ENCODE data around the gene USE1. TPM values are rescaled to one million over a fixed set of nuclear protein-coding genes. Genes with fewer than 3 reads are reported as not detected.

The USE1 gene
- total RNA-seq, 1 experiment from 2014 or later = 26.2 TPM

DNA sequence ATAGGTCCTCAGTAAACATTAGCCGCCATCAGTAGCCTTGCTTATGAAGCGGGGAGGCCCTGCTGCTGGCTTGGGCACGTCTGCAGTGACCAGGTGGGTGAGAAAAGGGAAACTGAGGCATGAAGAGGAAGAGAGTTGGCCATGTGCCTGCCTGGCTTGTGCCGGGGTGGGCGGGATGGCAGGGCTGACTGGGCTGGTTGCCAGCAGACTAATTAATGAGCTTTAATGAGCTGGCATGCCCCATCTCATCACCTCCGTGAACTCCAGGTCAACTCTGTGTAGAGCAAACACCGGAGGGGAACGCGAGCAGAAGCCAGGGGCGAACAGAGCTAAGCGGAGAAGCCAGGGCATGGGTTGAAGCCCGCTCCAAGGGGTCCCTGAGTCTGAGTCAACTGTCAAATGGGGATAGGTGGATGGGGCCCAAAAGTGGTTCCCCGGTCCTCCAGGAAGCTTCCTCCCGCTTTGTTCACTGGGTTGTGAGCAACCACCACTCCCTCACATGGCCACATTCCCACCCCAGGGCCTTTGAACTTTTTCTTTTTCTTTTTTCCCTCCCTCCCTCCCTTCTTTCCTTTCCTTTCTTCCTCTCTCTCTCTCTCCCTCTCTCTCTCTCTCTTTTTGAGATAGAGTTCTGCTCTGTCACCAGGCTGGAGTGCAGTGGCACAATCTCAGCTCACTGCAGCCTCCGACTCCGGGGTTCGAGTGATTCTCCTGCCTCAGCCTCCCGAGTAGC, 21.8 kb downstream of the USE1 start:
- POLR2A ChIA-PET = no interaction called here
- CTCF ChIA-PET = interaction anchor here (0.5 to 0.6 kb wide), 2 partner anchors 42 to 103 kb away, joined by 3 read pairs; no protein-coding TSS in a partner anchor
- intact Hi-C loops (cut with micrococcal nuclease; ENCODE audit: unreplicated experiment) (no loop called here), in situ Hi-C loops (cut with HindIII; ENCODE audit: low pct_unique_long_range_greater_than_20kb, low sequenced_read_pairs) (no loop called here)
- no peaks in the 10 kb centered on the region for H3K27me3 ChIP-seq (ENCODE audit: control insufficient read depth, insufficient read depth, low read length)
- peaks cover 7% of the 10 kb centered on the region for H3K36me3 ChIP-seq (ENCODE audit: control insufficient read depth, insufficient read depth, low read length)
- ATAC-seq (peak; percentile 9; the same call in 1 of the 2 replicates), DNase-seq (ENCODE audit: low read depth, low spot score) (no peak)
- H3K4me3 ChIP-seq (ENCODE audit: low read depth in 2 of 2, low read length in 2 of 2) = no peak overlapping the region
- peaks cover 47% of the 10 kb centered on the region for H3K4me1 ChIP-seq (ENCODE audit: control insufficient read depth, insufficient read depth, low read length)
- peak overlapping the region; percentile 93 for H3K27ac ChIP-seq (ENCODE audit: low read length)
- BruUV-seq (replicated peaks) = no TSS peak
- no peaks in the 10 kb centered on the region for H3K9me3 ChIP-seq (ENCODE audit: control insufficient read depth, insufficient read depth, low read depth, low read length)
- TF ChIP-seq, protein P1, sequence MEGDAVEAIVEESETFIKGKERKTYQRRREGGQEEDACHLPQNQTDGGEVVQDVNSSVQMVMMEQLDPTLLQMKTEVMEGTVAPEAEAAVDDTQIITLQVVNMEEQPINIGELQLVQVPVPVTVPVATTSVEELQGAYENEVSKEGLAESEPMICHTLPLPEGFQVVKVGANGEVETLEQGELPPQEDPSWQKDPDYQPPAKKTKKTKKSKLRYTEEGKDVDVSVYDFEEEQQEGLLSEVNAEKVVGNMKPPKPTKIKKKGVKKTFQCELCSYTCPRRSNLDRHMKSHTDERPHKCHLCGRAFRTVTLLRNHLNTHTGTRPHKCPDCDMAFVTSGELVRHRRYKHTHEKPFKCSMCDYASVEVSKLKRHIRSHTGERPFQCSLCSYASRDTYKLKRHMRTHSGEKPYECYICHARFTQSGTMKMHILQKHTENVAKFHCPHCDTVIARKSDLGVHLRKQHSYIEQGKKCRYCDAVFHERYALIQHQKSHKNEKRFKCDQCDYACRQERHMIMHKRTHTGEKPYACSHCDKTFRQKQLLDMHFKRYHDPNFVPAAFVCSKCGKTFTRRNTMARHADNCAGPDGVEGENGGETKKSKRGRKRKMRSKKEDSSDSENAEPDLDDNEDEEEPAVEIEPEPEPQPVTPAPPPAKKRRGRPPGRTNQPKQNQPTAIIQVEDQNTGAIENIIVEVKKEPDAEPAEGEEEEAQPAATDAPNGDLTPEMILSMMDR (IDR thresholded peaks at IDR 0.05) = no peak
- TF ChIP-seq TCF7L2 (IDR thresholded peaks at IDR 0.05; ENCODE audit: low read depth, low read length) (peak; percentile 47; the same call in 1 of the 2 replicates), POLR2AphosphoS5 (IDR thresholded peaks at IDR 0.05; ENCODE audit: low read depth, low read length) (peak; percentile 13; the same call in 1 of the 2 replicates), REST (IDR thresholded peaks at IDR 0.05; ENCODE audit: insufficient read depth in 1 of 2, low read depth in 2 of 2, low read length in 1 of 2) (no peak)

DNA sequence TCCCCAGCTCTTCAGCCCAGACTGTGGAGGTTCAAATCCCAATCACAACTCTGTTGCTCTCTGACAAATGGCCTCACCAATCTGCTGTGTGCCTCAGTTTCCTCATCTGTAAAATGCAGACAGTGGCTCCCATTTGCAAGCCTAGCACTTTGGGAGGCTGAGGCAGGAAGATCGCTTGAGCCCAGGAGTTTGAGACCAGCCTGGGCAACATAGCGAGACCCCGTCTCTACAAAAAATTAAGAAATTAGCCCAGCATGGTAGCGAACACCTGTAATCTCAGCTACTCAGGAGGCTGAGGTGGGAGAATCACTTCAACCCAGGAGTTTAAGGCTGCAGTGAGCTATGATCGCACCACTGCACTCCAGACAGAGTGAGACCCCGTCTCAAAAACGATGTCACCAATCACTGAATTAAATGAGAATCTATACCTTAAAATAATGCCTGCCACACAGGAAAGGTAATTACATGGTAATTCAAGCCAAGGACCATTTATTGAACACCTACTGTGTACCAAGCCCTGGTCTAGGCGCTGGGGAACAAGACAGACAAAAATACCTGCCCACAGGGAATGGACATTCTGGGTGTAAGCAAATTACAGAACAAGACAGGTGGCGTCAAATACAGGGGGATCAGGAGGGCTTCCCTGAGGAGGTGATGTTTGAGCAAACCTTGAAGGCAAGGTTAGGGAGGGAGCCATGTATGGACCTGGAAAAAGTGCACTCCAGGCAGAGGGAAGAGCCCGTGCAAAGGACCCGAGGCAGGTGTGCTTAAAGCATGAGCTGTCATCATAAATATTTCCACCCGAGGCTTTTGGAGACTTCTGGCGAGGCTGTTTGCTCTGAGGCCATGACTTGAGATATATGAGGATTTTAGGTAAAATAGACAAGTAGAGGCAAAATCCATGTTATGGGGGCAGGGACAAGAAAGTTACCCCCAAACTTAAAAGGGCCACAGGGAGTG, 22.9 kb downstream of the USE1 start:
- no peaks in the 10 kb centered on the region for H3K9me3 ChIP-seq (ENCODE audit: control insufficient read depth, insufficient read depth, low read depth, low read length)
- TSS peak; percentile 36 for BruUV-seq (replicated peaks)
- H3K36me3 ChIP-seq (ENCODE audit: control insufficient read depth, insufficient read depth, low read length) = peaks cover 7% of the 10 kb centered on the region
- H3K4me1 ChIP-seq (ENCODE audit: control insufficient read depth, insufficient read depth, low read length) = peaks cover 52% of the 10 kb centered on the region
- POLR2A ChIA-PET = no interaction called here
- ATAC-seq = no peak
- H3K27ac ChIP-seq (ENCODE audit: low read length) = peak overlapping the region; percentile 93
- no peaks in the 10 kb centered on the region for H3K27me3 ChIP-seq (ENCODE audit: control insufficient read depth, insufficient read depth, low read length)
- no peak for DNase-seq (ENCODE audit: low read depth, low spot score)
- CTCF ChIA-PET = interaction anchor here (0.5 kb wide), 1 partner anchor 41 kb away, joined by 3 read pairs; no protein-coding TSS in a partner anchor
- in situ Hi-C loops (cut with HindIII; ENCODE audit: low pct_unique_long_range_greater_than_20kb, low sequenced_read_pairs) (no loop called here), intact Hi-C loops (cut with micrococcal nuclease; ENCODE audit: unreplicated experiment) (no loop called here)
- no peak overlapping the region for H3K4me3 ChIP-seq (ENCODE audit: low read depth in 2 of 2, low read length in 2 of 2)
- TF ChIP-seq POLR2AphosphoS5 (IDR thresholded peaks at IDR 0.05; ENCODE audit: low read depth, low read length) = no peak
- TF ChIP-seq REST (IDR thresholded peaks at IDR 0.05; ENCODE audit: insufficient read depth in 1 of 2, low read depth in 2 of 2, low read length in 1 of 2) = no peak
- TF ChIP-seq TCF7L2 (IDR thresholded peaks at IDR 0.05; ENCODE audit: low read depth, low read length) = no peak
- TF ChIP-seq, protein P1 (IDR thresholded peaks at IDR 0.05) = no peak
- no peak for TF ChIP-seq SIN3A (IDR thresholded peaks at IDR 0.05; ENCODE audit: borderline replicate concordance, insufficient read depth, low read depth, low read length)

All from Panc1 (cell line).